Fibroblast of skin of scalp (primary cell): ENCODE measurements around the gene WDR73.

Experiments used
- DNase-seq: peaks from one replicate; pipeline ENCODE4 v3.0.0-alpha.2; 2013

Gene WDR73

GRCh38 chr15:84609818-84610525 lies 44.1 kb downstream of the WDR73 start:
- no peak for DNase-seq

GRCh38 chr15:84608707-84609284 lies 45.3 kb downstream of the WDR73 start:
- no peak for DNase-seq

DNA sequence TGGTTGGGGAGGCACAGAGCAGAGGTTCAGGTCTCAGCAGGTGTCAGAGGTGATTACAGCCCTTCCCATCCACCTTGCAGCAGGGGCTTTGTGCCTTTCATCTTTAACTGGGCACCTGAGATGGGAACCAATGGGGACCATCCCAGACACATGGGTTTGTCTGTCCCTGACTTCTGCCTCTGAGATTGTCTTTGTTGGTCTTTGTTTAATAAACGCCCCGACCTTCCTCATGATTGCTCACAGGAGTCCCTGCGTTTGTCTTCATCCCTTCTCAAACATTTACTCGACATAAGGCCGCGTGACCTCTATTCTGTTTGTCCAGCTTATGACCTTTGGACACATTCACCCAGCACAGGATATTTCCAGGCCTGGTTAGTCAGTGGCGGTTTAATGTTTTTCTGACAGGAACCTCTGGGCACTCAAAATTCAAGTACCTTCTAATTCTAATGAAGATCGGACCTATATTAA lies 47.4 kb downstream of the WDR73 start:
- no peak for DNase-seq

- no peak for DNase-seq
These were observed 48.6 kb downstream of the WDR73 start for GRCh38 chr15:84605554-84605882.

DNA sequence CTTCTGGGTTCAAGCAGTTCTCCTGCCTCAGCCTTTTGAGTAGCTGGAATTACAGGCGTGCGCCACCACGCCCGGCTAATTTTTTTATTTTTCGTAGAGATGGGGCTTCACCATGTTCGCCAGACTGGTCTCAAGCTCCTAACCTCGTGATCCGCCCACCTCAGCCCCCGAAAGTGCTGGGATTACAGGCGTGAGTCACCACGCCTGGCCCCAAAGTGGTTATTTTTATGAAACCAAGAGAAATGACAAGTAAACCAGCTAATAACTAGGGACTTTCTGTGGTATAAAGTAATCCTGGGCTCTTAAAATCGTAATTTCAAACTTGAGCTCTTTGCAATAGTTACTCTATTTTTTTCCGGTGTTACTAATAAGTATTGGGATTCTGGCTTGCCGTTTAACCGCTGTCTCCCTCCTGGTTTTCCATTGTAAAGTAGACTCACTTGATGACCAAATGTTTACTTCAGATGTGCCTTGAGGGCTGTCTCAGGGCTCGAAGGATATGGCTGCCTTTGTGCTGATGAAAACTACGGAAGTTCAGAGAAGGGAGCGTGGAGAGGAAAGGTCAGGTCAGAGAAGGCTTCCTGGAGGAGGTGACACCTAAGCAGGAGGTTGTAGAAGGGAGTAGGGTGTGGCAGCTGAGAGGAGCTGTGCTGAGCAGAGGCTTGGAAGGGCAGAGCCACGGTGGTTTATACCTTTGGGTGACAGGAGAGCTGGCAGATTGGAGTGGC lies 49.1 kb downstream of the WDR73 start:
- DNase-seq, result no peak

GRCh38 chr15:84603630-84604379 lies 50.3 kb downstream of the WDR73 start:
- no peak for DNase-seq

DNA sequence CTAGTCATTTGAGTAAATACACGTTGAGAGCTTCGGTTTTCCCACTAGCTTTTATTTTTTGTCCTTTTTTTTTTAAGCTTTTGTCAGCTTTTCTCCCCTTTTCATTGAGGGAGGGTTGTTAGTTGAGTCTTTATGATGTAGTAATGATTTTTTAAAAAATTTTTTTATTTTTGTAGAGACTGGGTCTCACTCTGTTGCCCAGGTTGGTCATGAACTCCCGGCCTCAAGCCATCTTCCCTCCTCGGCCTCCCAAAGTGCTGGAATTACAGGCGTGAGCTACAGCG lies 52.6 kb downstream of the WDR73 start:
- no peak for DNase-seq

GRCh38 chr15:84600687-84601554 lies 53.2 kb downstream of the WDR73 start, which contains the start of gene ZSCAN2:
Gene ZSCAN2, plus strand, starts transcription at chr15:84601009. Its CDS starts 2,919 bp downstream, at chr15:84603928.
- DNase-seq, result peak; percentile 93

GRCh38 chr15:84600331-84600686 lies 53.8 kb downstream of the WDR73 start:
- DNase-seq, result peak; percentile 83

GRCh38 chr15:84599906-84600305 lies 54.2 kb downstream of the WDR73 start:
- no peak for DNase-seq

GRCh38 chr15:84598993-84599392 lies 55.1 kb downstream of the WDR73 start:
- peak; percentile 58 for DNase-seq

DNA sequence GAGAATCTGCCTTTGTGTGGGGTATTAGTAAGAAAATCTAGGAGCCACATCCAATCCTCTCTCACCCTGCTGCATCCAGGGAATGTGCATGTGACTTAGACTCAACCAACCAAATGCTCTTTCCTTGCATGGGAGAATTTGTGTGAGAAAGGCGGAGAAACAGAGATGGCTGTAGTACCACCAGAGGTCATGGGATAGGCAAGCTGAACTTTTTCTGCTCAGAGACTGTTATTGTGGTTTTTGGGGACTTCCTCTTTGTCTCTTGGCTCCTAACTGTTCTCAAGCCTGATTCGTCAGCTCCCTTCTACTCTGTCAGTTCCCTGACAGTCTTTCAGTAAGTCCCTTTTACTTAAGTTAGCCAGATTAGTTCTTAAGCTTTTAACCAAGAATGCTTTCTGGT lies 55.8 kb downstream of the WDR73 start:
- DNase-seq, result peak; percentile 19

- DNase-seq, result no peak
These were observed 56.8 kb downstream of the WDR73 start for GRCh38 chr15:84597296-84597695.

GRCh38 chr15:84595660-84596059 lies 58.4 kb downstream of the WDR73 start:
- DNase-seq, result no peak

GRCh38 chr15:84594617-84595290 lies 59.3 kb downstream of the WDR73 start:
- DNase-seq, result no peak

DNA sequence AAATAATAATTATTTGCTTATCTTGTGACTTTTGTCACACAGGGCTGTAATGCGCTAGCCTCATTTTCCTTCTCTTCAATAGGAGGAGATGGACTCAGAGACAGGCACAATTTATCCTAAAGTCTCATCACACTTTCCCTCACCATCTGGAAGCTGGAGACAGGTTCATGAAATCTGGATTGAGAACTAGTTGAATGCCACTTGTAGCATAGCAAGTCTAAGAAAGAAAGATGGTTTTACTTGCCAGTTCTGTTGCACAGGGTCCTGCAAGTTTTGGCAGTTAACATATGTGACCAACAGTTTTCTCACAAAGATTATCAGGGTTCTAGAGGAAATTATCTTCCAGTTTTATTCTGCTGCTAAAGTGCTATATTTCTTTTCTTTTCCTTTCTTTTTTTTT lies 62.3 kb downstream of the WDR73 start:
- no peak for DNase-seq

- DNase-seq, result no peak
These were observed 63.7 kb downstream of the WDR73 start for GRCh38 chr15:84590406-84590805.
